MCF 10A (cell line): ENCODE measurements around the gene SURF6. TPM values are rescaled to one million over a fixed set of nuclear protein-coding genes. Genes with fewer than 3 reads are reported as not detected.

ENCODE experiments used
- BruUV-seq: library from RNA; stranded (reverse); fragments of 400-500 nt; replicated peaks from 2 replicates; lab custom pipeline; 2021; lab: Mats Ljungman, UMichigan
- CTCF ChIA-PET: fragments of 300-600 bp; sonication (Branson Sonifier 250); formaldehyde crosslinking; extraction: SDS; loops from one replicate; lab custom pipeline; 2021; ENCODE audit warnings: antibody characterized with exemption, inconsistent platforms; lab: Yijun Ruan, JAX
- POLR2A ChIA-PET: fragments of 300-600, 350-650 bp; sonication (Branson Sonifier 250); formaldehyde crosslinking; extraction: SDS; loops from one replicate; lab custom pipeline; 2020; ENCODE audit warnings: antibody characterized with exemption, inconsistent platforms; lab: Yijun Ruan, JAX
- DNase-seq: peaks from one replicate; pipeline ENCODE4 v3.0.0-alpha.2; 2018; ENCODE audit not compliant: unreplicated experiment
- H3K27ac Mint-ChIP-seq: one replicate; pipeline ENCODE4 v1.8.0; 2022; ENCODE audit warnings: mild to moderate bottlenecking, low read depth, mixed read lengths; ENCODE audit not compliant: unreplicated experiment
- H3K27me3 Mint-ChIP-seq: one replicate; pipeline ENCODE4 v1.8.0; 2022; ENCODE audit warnings: mixed read lengths; ENCODE audit not compliant: insufficient read depth, unreplicated experiment
- H3K36me3 Mint-ChIP-seq: one replicate; pipeline ENCODE4 v1.8.0; 2022; ENCODE audit warnings: mild to moderate bottlenecking, moderate library complexity, mixed read lengths; ENCODE audit not compliant: insufficient read depth, unreplicated experiment
- H3K4me1 Mint-ChIP-seq: one replicate; pipeline ENCODE4 v1.8.0; 2022; ENCODE audit warnings: mixed read lengths; ENCODE audit not compliant: insufficient read depth, unreplicated experiment
- H3K4me3 Mint-ChIP-seq: one replicate; pipeline ENCODE4 v1.8.0; 2022; ENCODE audit warnings: mild to moderate bottlenecking, moderate library complexity, mixed read lengths; ENCODE audit not compliant: unreplicated experiment
- H3K9me3 Mint-ChIP-seq: one replicate; pipeline ENCODE4 v1.8.0; 2022; ENCODE audit warnings: mixed read lengths; ENCODE audit not compliant: unreplicated experiment
- intact Hi-C: fragments of 100-400 bp; cut with micrococcal nuclease; formaldehyde crosslinking; loops from 2 replicates; pipeline ENCODE4 v1.14.1; 2022
- total RNA-seq: library from RNA; stranded (reverse); gene quantifications from 2 replicates; pipeline ENCODE4 v1.2.3, GENCODE V29; 2022
- TF ChIP-seq, protein P1 (sequence below): fragments of 200-600 bp; IDR thresholded peaks from one replicate; pipeline ENCODE4 v1.8.0; 2022; ENCODE audit warnings: antibody characterized with exemption, mild to moderate bottlenecking; ENCODE audit not compliant: unreplicated experiment

SURF6 gene
- total RNA-seq, 1 experiment from 2014 or later: 40.5 TPM

DNA sequence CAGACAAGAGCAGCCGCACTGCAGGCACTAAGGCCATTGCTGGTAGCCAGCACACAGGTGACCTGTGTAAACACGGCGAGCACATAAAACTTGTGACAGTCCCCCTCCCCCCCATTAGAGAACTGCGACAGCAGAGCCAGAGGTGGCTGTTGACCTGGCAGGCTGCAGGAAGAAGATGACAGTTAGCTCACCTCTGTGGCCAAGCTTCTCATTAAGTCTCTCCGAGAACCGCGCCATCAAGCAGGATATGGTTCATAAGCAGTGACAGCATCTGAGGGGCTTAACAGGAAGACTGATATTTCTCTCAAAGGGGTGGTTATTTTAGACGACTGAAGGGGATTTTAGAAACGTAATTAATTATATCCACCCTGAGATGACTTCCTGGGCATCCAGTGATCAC is 34.7 kb upstream of the SURF6 start:
- intact Hi-C loops: no loop called here
- no peak overlapping the region for H3K4me3 Mint-ChIP-seq
- TF ChIP-seq, protein P1, sequence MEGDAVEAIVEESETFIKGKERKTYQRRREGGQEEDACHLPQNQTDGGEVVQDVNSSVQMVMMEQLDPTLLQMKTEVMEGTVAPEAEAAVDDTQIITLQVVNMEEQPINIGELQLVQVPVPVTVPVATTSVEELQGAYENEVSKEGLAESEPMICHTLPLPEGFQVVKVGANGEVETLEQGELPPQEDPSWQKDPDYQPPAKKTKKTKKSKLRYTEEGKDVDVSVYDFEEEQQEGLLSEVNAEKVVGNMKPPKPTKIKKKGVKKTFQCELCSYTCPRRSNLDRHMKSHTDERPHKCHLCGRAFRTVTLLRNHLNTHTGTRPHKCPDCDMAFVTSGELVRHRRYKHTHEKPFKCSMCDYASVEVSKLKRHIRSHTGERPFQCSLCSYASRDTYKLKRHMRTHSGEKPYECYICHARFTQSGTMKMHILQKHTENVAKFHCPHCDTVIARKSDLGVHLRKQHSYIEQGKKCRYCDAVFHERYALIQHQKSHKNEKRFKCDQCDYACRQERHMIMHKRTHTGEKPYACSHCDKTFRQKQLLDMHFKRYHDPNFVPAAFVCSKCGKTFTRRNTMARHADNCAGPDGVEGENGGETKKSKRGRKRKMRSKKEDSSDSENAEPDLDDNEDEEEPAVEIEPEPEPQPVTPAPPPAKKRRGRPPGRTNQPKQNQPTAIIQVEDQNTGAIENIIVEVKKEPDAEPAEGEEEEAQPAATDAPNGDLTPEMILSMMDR: no peak
- BruUV-seq: no TSS peak
- no peaks in the 10 kb centered on the region for H3K9me3 Mint-ChIP-seq
- H3K27me3 Mint-ChIP-seq: no peaks in the 10 kb centered on the region
- CTCF ChIA-PET: interaction anchor here (0.5 to 1.4 kb wide), 4 partner anchors 11 to 116 kb away, joined by 3 to 4 read pairs (median 3); partner anchors contain the start of genes SURF1 and SURF2
- no peak for DNase-seq
- H3K4me1 Mint-ChIP-seq: peaks cover 39% of the 10 kb centered on the region
- H3K27ac Mint-ChIP-seq: no peak overlapping the region
- peaks cover 70% of the 10 kb centered on the region for H3K36me3 Mint-ChIP-seq
- POLR2A ChIA-PET: interaction anchor here (1.2 to 6.4 kb wide), 2 partner anchors 15 to 19 kb away, joined by 5 to 65 read pairs; partner anchors contain the start of genes SURF1 and SURF2

DNA sequence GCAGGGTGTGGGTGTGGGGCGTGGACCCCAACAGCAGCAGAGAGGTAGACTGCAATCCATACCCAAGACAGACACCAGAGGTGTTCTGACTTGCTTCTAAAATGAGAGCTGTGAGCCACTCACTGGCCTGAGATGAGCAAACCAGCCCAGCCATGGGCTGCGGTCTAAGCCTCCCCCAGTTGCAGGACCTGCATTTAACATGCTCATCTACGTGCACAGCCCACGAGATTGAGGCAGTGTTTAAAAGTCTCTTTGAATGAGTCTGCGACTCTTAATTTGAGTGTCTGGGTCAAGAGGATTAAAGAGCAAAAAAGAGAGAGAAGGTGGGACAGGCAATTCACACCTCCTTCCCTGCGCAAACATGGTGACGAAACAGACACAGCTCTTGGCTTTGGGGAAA is 33.9 kb upstream of the SURF6 start:
- POLR2A ChIA-PET: interaction anchor here (1.2 to 6.4 kb wide), 2 partner anchors 14 to 19 kb away, joined by 5 to 65 read pairs; partner anchors contain the start of genes SURF1 and SURF2
- Mint-ChIP-seq H3K9me3 (no peaks in the 10 kb centered on the region), H3K4me1 (peaks cover 39% of the 10 kb centered on the region), H3K4me3 (no peak overlapping the region), H3K27me3 (no peaks in the 10 kb centered on the region), H3K36me3 (peaks cover 74% of the 10 kb centered on the region), H3K27ac (no peak overlapping the region)
- DNase-seq: no peak
- intact Hi-C loops: no loop called here
- CTCF ChIA-PET: interaction anchor here (1.0 kb wide), 1 partner anchor 117 kb away, joined by 3 read pairs; no protein-coding TSS in a partner anchor
- no TSS peak for BruUV-seq
- TF ChIP-seq, protein P1: no peak

DNA sequence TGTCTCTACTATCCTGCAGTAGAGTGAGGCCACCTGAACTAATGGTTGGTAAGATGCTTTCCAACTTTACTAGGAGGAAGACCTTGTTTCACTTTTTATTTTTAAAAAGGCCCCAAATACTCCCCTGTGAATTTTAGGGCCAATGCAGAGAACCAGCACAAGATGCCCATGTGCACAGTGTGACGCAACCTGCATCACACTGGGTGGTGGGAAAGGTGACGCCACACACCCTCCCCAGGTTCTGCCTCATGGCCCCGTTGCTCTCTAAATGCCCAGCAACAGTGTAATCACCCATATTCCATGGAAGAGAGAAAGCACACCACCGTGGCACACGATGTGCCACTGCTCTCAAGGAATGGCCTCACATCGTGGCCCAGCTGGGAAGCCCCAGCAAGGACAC is 33.4 kb upstream of the SURF6 start:
- CTCF ChIA-PET: no interaction called here
- POLR2A ChIA-PET: interaction anchor here (1.0 to 6.4 kb wide), 3 partner anchors 14 to 21 kb away, joined by 4 to 65 read pairs (median 5); partner anchors contain the start of genes MED22, RPL7A, SURF1 and SURF2
- intact Hi-C loops: no loop called here

DNA sequence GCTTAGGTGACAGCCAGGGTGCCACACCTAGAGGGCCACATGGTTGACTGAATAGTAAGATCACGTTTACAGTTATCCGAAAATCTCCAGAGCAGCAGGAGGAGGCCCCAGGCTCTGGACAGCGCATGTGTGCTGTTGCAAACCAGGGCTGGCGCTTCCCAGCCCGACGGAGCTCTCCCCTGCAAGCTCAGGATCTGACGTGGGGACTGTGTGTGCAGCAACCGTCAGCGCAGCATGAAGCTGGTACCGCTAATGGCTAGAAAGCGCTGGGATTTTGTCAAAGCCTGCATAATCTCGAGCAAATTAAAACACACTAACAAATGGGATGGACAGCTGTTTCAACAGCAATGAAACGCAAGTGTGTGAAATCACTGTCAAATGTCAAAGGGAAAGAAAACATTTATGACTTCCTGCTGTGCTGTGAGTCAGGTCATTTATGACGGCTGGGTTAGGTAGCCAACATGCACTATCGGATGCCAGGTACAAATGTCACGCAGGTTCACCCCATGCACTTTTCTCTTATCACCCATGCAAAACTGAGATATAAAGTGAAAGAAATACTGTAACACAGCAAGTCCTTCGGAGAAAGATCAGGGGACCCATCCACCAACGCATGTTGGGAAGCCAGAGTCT is 32.4 kb upstream of the SURF6 start:
- CTCF ChIA-PET: no interaction called here
- H3K27me3 Mint-ChIP-seq: no peaks in the 10 kb centered on the region
- DNase-seq: no peak
- POLR2A ChIA-PET: interaction anchor here (0.7 to 1.0 kb wide), 2 partner anchors 20 to 30 kb away, joined by 3 to 4 read pairs; partner anchors contain the start of genes MED22 and RPL7A
- no peak overlapping the region for H3K27ac Mint-ChIP-seq
- no TSS peak for BruUV-seq
- peaks cover 33% of the 10 kb centered on the region for H3K4me1 Mint-ChIP-seq
- TF ChIP-seq, protein P1: no peak
- H3K4me3 Mint-ChIP-seq: no peak overlapping the region
- peaks cover 75% of the 10 kb centered on the region for H3K36me3 Mint-ChIP-seq
- intact Hi-C loops: no loop called here
- H3K9me3 Mint-ChIP-seq: no peaks in the 10 kb centered on the region

More for the DNA sequence above, 33.4 kb upstream of the SURF6 start:
- no peak for DNase-seq
- H3K36me3 Mint-ChIP-seq: peaks cover 75% of the 10 kb centered on the region
- TF ChIP-seq, protein P1: no peak
- no peaks in the 10 kb centered on the region for H3K9me3 Mint-ChIP-seq
- peaks cover 34% of the 10 kb centered on the region for H3K4me1 Mint-ChIP-seq
- H3K27me3 Mint-ChIP-seq: no peaks in the 10 kb centered on the region
- peak overlapping the region; percentile 70 for H3K27ac Mint-ChIP-seq
- no TSS peak for BruUV-seq
- no peak overlapping the region for H3K4me3 Mint-ChIP-seq
